GM12878 (cell line): ENCODE measurements around the gene ZER1. TPM values are rescaled to one million over a fixed set of nuclear protein-coding genes. Genes with fewer than 3 reads are reported as not detected.

Experiments
- ATAC-seq: fragments of 200-7000 bp; cut with Tn5 transposase; 3 replicates; pipeline ENCODE4 v1.9.1; 2020; ENCODE audit warnings: mild to moderate bottlenecking, moderate library complexity
- BruUV-seq: library from RNA; stranded (reverse); fragments of 400-500 nt; replicated peaks from 2 replicates; lab custom pipeline; 2021; lab: Mats Ljungman, UMichigan
- CTCF ChIA-PET: fragments of 300-600 bp; sonication (Branson Sonifier 250); formaldehyde crosslinking; extraction: SDS; loops from one replicate; lab custom pipeline; 2021; ENCODE audit warnings: inconsistent platforms; lab: Yijun Ruan, JAX
- POLR2A ChIA-PET: fragments of 350-600 bp; formaldehyde crosslinking; extraction: SDS; loops from one replicate; lab custom pipeline; 2021; ENCODE audit warnings: inconsistent platforms; lab: Charles Lee
- RAD21 ChIA-PET: fragments of 300-600 bp; sonication (Branson Sonifier 250); formaldehyde crosslinking; loops from one replicate; lab custom pipeline; 2023; ENCODE audit warnings: antibody characterized with exemption; ENCODE audit not compliant: unreplicated experiment; lab: Charles Lee
- SMC1A ChIA-PET: fragments of 300-600 bp; sonication (Branson Sonifier 250); formaldehyde crosslinking; loops from one replicate; lab custom pipeline; 2023; ENCODE audit not compliant: unreplicated experiment, uncharacterized antibody; lab: Charles Lee
- DNase-seq: peaks from one replicate; pipeline ENCODE4 v3.0.0-alpha.2; 2011; ENCODE audit warnings: low read depth, low spot score
- FAIRE-seq: peaks from 3 replicates; lab custom pipeline; 2011; peaks lifted over from hg19 to GRCh38; lab: Jason Lieb, UNC
- H2AFZ ChIP-seq: 2 replicates; pipeline ENCODE4 v1.6.0; 2011; ENCODE audit warnings: low read depth, low read length, control low read depth; ENCODE audit not compliant: control insufficient read depth
- H3K27ac ChIP-seq: 2 replicates; pipeline ENCODE4 v1.5.1; 2011; ENCODE audit warnings: control low read depth; ENCODE audit not compliant: control insufficient read depth, insufficient read depth
- H3K27me3 ChIP-seq, 2 experiments: replicated peaks in 1 of 2; 2 replicates each; pipeline versions ENCODE4 v1.6.0 to v1.6.1; 2011; ENCODE audit warnings: low read length in 1 of 2; ENCODE audit not compliant: control insufficient read depth in 2 of 2, insufficient read depth in 2 of 2
- H3K36me3 ChIP-seq, 2 experiments: 2 replicates each; pipeline ENCODE4 v1.5.1; 2011; ENCODE audit warnings: low read length in 1 of 2; ENCODE audit not compliant: control insufficient read depth in 2 of 2, insufficient read depth in 2 of 2
- H3K4me1 ChIP-seq: 2 replicates; pipeline ENCODE4 v1.6.1; 2011; ENCODE audit warnings: mild to moderate bottlenecking, low read length, moderate library complexity, mixed read lengths; ENCODE audit not compliant: control insufficient read depth, insufficient read depth
- H3K4me2 ChIP-seq: 2 replicates; pipeline ENCODE4 v1.6.0; 2011; ENCODE audit warnings: control low read depth; ENCODE audit not compliant: control insufficient read depth, insufficient read depth
- H3K4me3 ChIP-seq: fragments of 200-600 bp; sonication (generic); 2 replicates; pipeline ENCODE4 v1.5.1; 2016
- H3K79me2 ChIP-seq: 2 replicates; pipeline ENCODE4 v1.6.0; 2011; ENCODE audit warnings: low read length; ENCODE audit not compliant: control insufficient read depth, insufficient read depth
- H3K9ac ChIP-seq: 2 replicates; pipeline ENCODE4 v1.8.0; 2011; ENCODE audit warnings: low read length, control low read depth, mixed read lengths; ENCODE audit not compliant: control insufficient read depth, insufficient read depth
- H3K9me3 ChIP-seq: replicated peaks from 3 replicates; pipeline ENCODE4 v1.5.1; 2011; ENCODE audit warnings: mild to moderate bottlenecking, low read length; ENCODE audit not compliant: control insufficient read depth, insufficient read depth
- H4K20me1 ChIP-seq: 2 replicates; pipeline ENCODE4 v1.6.0; 2011; ENCODE audit not compliant: control insufficient read depth, insufficient read depth
- CEBPB ChIP-seq, 2 experiments: fragments of 150-350 bp in 1 of 2; IDR thresholded peaks; 2 replicates each; pipeline ENCODE4 v1.6.1; 2012 to 2014; ENCODE audit warnings: low read depth in 2 of 2, low read length in 2 of 2, borderline replicate concordance in 1 of 2, inconsistent platforms in 1 of 2
- DPF2 ChIP-seq: fragments of 450-650 bp; IDR thresholded peaks from 2 replicates; pipeline ENCODE4 v1.6.1; 2017; ENCODE audit warnings: mild to moderate bottlenecking
- MTA2 ChIP-seq: fragments of 450-650 bp; IDR thresholded peaks from 2 replicates; pipeline ENCODE4 v1.6.1; 2016; ENCODE audit warnings: low read depth, mild to moderate bottlenecking, moderate library complexity
- TARDBP ChIP-seq: IDR thresholded peaks from 2 replicates; pipeline ENCODE4 v1.6.1; 2016; ENCODE audit warnings: borderline replicate concordance
- TCF7 ChIP-seq: IDR thresholded peaks from 2 replicates; pipeline ENCODE4 v1.6.1; 2014; ENCODE audit warnings: antibody characterized with exemption, borderline replicate concordance
- YBX1 ChIP-seq: fragments of 450-650 bp; IDR thresholded peaks from 2 replicates; pipeline ENCODE4 v1.6.1; 2016; ENCODE audit warnings: antibody characterized with exemption
- ZZZ3 ChIP-seq: IDR thresholded peaks from 2 replicates; pipeline ENCODE4 v1.6.1; 2011; ENCODE audit warnings: low read depth; ENCODE audit not compliant: control insufficient read depth, insufficient read length
- WGBS: methylation state at CpG from one replicate; pipeline ENCODE4 v1.1.6; 2016; ENCODE audit warnings: low lambda C conversion rate; ENCODE audit not compliant: insufficient replicate concordance, insufficient coverage; ENCODE audit errors: missing lambda C conversion rate; 5-methylcytosine and 5-hydroxymethylcytosine counted together
- in situ Hi-C: fragments of 300-500 bp; cut with MboI; formaldehyde crosslinking; loops from 9 replicates; pipeline ENCODE4 v1.14.3; 2018; ENCODE audit warnings: mixed read lengths
- intact Hi-C: fragments of 100-400 bp; cut with micrococcal nuclease; formaldehyde crosslinking; loops from one replicate; pipeline ENCODE4 v1.14.2; 2022; ENCODE audit not compliant: unreplicated experiment
- polyA plus RNA-seq, 11 experiments: library from polyadenylated mRNA; depleted of rRNA in 4 of 11; unstranded in 6 of 11; stranded (reverse) in 5 of 11; fragments of >200 nt; fragmentation: Nextera tagmentation in 4 of 11; fragmentation: Illumina TruSeq in 1 of 11; extraction: Ambion mirVana in 4 of 11; extraction: Trizol in 1 of 11; gene quantifications; 1 replicate in 1 of 11; 2 replicates in 10 of 11; pipeline versions ENCODE4 v1.2.1 to v1.2.3, GENCODE V29; 2011 to 2016; ENCODE audit warnings: inconsistent platforms in 2 of 11, missing spikeins in 2 of 11, low read depth in 1 of 11
- total RNA-seq, 4 experiments: library from RNA; depleted of rRNA in 3 of 4; stranded (reverse); fragments of >200 nt in 3 of 4; fragmentation: Illumina TruSeq in 1 of 4; extraction: Trizol in 1 of 4; gene quantifications; 2 replicates each; pipeline versions ENCODE4 v1.2.1 to v1.2.3, GENCODE V29; 2013 to 2021
- TF ChIP-seq, protein P1 (sequence below): IDR thresholded peaks from 2 replicates; pipeline ENCODE4 v1.6.1; 2012; ENCODE audit warnings: improper control_type of control experiment, low read depth, low read length; ENCODE audit not compliant: insufficient replicate concordance
- TF ChIP-seq, protein P2 (sequence below): fragments of 450-650 bp; IDR thresholded peaks from 2 replicates; pipeline ENCODE4 v1.6.1; 2014; ENCODE audit warnings: mild to moderate bottlenecking
- TF ChIP-seq, protein P3 (sequence below): IDR thresholded peaks from 2 replicates; pipeline ENCODE4 v1.6.1; 2012; ENCODE audit warnings: low read depth, low read length, improper control_type of control experiment
- TF ChIP-seq, protein P4 (sequence below): fragments of 450-650 bp; formaldehyde crosslinking; IDR thresholded peaks from 2 replicates; pipeline ENCODE4 v1.4.0; 2020; ENCODE audit warnings: mild to moderate bottlenecking, moderate library complexity

Gene ZER1
- total and polyA plus RNA-seq, 10 of the 15 experiments (the other 5 are each of a cell fraction or from before 2014, with no cell fraction given) = 0.32 to 16.9 (median 7.9) TPM

GRCh38 chr9:128729766-128730517, 41.8 kb downstream of the ZER1 start (continued):
- TF ChIP-seq, protein P1, sequence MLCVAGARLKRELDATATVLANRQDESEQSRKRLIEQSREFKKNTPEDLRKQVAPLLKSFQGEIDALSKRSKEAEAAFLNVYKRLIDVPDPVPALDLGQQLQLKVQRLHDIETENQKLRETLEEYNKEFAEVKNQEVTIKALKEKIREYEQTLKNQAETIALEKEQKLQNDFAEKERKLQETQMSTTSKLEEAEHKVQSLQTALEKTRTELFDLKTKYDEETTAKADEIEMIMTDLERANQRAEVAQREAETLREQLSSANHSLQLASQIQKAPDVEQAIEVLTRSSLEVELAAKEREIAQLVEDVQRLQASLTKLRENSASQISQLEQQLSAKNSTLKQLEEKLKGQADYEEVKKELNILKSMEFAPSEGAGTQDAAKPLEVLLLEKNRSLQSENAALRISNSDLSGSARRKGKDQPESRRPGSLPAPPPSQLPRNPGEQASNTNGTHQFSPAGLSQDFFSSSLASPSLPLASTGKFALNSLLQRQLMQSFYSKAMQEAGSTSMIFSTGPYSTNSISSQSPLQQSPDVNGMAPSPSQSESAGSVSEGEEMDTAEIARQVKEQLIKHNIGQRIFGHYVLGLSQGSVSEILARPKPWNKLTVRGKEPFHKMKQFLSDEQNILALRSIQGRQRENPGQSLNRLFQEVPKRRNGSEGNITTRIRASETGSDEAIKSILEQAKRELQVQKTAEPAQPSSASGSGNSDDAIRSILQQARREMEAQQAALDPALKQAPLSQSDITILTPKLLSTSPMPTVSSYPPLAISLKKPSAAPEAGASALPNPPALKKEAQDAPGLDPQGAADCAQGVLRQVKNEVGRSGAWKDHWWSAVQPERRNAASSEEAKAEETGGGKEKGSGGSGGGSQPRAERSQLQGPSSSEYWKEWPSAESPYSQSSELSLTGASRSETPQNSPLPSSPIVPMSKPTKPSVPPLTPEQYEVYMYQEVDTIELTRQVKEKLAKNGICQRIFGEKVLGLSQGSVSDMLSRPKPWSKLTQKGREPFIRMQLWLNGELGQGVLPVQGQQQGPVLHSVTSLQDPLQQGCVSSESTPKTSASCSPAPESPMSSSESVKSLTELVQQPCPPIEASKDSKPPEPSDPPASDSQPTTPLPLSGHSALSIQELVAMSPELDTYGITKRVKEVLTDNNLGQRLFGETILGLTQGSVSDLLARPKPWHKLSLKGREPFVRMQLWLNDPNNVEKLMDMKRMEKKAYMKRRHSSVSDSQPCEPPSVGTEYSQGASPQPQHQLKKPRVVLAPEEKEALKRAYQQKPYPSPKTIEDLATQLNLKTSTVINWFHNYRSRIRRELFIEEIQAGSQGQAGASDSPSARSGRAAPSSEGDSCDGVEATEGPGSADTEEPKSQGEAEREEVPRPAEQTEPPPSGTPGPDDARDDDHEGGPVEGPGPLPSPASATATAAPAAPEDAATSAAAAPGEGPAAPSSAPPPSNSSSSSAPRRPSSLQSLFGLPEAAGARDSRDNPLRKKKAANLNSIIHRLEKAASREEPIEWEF = no peak
- TF ChIP-seq TARDBP = no peak
- TF ChIP-seq MTA2 = no peak
- no peak for TF ChIP-seq YBX1

GRCh38 chr9:128729302-128729701, 42.4 kb downstream of the ZER1 start:
- RAD21 ChIA-PET = no interaction called here
- H3K27ac ChIP-seq = no peak overlapping the region
- in situ Hi-C loops = no loop called here
- no peaks in the 10 kb centered on the region for H4K20me1 ChIP-seq
- no peak overlapping the region for H2AFZ ChIP-seq
- ATAC-seq (no peak), DNase-seq (no peak), FAIRE-seq (no peak)
- SMC1A ChIA-PET = no interaction called here
- CTCF ChIA-PET = no interaction called here
- H3K4me1 ChIP-seq = peaks cover 5% of the 10 kb centered on the region
- H3K27me3 ChIP-seq = no peaks in the 10 kb centered on the region
- 42% methylated on average over 5 of the region's 5 CpGs for WGBS
- H3K79me2 ChIP-seq = peaks cover 6% of the 10 kb centered on the region; the same call in 1 of the 2 replicates
- H3K4me2 ChIP-seq = no peak overlapping the region
- no peak overlapping the region for H3K4me3 ChIP-seq
- no TSS peak for BruUV-seq
- H3K36me3 ChIP-seq = no peaks in the 10 kb centered on the region; a peak in 2 of 4 replicates
- POLR2A ChIA-PET = interaction anchor here (0.5 kb wide), 1 partner anchor 56 kb away, joined by 3 read pairs; no protein-coding TSS in a partner anchor
- H3K9ac ChIP-seq = no peak overlapping the region
- intact Hi-C loops = no loop called here
- no peaks in the 10 kb centered on the region for H3K9me3 ChIP-seq
- no peak for TF ChIP-seq CEBPB (IDR thresholded peaks at IDR 0.05; ENCODE audit: borderline replicate concordance in 1 of 2, low read depth in 2 of 2, low read length in 2 of 2)
- TF ChIP-seq, protein P2, sequence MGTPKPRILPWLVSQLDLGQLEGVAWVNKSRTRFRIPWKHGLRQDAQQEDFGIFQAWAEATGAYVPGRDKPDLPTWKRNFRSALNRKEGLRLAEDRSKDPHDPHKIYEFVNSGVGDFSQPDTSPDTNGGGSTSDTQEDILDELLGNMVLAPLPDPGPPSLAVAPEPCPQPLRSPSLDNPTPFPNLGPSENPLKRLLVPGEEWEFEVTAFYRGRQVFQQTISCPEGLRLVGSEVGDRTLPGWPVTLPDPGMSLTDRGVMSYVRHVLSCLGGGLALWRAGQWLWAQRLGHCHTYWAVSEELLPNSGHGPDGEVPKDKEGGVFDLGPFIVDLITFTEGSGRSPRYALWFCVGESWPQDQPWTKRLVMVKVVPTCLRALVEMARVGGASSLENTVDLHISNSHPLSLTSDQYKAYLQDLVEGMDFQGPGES = no peak
- TF ChIP-seq, protein P3, sequence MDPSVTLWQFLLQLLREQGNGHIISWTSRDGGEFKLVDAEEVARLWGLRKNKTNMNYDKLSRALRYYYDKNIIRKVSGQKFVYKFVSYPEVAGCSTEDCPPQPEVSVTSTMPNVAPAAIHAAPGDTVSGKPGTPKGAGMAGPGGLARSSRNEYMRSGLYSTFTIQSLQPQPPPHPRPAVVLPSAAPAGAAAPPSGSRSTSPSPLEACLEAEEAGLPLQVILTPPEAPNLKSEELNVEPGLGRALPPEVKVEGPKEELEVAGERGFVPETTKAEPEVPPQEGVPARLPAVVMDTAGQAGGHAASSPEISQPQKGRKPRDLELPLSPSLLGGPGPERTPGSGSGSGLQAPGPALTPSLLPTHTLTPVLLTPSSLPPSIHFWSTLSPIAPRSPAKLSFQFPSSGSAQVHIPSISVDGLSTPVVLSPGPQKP = no peak
- TF ChIP-seq, protein P4, sequence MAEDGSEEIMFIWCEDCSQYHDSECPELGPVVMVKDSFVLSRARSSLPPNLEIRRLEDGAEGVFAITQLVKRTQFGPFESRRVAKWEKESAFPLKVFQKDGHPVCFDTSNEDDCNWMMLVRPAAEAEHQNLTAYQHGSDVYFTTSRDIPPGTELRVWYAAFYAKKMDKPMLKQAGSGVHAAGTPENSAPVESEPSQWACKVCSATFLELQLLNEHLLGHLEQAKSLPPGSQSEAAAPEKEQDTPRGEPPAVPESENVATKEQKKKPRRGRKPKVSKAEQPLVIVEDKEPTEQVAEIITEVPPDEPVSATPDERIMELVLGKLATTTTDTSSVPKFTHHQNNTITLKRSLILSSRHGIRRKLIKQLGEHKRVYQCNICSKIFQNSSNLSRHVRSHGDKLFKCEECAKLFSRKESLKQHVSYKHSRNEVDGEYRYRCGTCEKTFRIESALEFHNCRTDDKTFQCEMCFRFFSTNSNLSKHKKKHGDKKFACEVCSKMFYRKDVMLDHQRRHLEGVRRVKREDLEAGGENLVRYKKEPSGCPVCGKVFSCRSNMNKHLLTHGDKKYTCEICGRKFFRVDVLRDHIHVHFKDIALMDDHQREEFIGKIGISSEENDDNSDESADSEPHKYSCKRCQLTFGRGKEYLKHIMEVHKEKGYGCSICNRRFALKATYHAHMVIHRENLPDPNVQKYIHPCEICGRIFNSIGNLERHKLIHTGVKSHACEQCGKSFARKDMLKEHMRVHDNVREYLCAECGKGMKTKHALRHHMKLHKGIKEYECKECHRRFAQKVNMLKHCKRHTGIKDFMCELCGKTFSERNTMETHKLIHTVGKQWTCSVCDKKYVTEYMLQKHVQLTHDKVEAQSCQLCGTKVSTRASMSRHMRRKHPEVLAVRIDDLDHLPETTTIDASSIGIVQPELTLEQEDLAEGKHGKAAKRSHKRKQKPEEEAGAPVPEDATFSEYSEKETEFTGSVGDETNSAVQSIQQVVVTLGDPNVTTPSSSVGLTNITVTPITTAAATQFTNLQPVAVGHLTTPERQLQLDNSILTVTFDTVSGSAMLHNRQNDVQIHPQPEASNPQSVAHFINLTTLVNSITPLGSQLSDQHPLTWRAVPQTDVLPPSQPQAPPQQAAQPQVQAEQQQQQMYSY (CRISPR knock-in tag) = no peak
- no peak for TF ChIP-seq TCF7
- TF ChIP-seq DPF2 = no peak
- no peak for TF ChIP-seq ZZZ3
